GM21360 (cell line): Measurements from ENCODE around the gene MED12.

Experiments
- ATAC-seq: cut with Tn5 transposase; IDR thresholded peaks from one replicate; pipeline ENCODE4 v1.9.1; 2021; ENCODE audit warnings: mild to moderate bottlenecking, moderate library complexity; ENCODE audit not compliant: unreplicated experiment

The MED12 gene

DNA sequence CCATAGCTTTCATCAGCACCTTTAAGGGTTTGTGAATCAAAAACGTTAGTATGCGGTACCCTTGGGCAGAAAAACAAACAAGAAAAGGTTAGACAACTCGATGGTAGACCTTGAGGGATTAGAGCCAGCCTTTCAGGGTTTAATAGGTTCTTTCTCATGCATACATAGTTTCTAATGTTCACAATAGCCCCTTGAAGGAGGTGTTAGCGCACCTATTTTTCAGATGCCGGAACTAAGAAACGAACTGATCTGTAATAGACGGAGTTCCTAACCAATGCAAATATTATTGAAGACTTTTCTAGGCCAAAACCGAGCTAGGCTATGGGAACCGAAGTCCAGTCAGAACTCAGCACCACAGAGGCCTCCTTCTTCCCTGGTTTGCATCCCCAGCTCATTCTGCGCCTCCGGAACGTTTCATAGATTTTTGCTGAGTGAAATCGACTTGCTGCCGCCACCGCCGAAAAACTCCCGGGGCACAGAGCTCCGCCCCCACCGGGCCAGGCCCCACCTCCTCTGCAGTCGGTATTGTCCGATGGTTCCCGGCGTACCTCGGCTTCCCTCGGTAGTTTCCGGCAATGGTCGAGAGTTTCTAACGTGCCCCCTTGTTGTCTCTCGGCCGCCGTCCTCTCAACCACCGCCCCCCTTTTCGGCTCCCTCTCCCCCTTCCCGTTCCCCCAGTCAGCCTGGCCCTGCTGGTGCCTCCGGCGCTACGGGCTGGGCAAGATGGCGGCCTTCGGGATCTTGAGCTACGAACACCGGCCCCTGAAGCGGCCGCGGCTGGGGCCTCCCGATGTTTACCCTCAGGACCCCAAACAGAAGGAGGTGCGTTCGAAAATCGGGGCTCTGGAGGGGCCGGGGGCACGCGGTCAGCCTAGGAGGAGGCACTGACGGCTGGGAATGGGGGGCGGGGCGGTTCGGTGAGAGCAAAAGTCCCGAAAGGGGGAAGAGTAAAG, at the start of gene MED12:
Gene MED12, plus strand, starts transcription at position 565 of the 953 bp plus-strand sequence. Its CDS starts 159 bp downstream, at position 724.
- ATAC-seq = peak; percentile 87

DNA sequence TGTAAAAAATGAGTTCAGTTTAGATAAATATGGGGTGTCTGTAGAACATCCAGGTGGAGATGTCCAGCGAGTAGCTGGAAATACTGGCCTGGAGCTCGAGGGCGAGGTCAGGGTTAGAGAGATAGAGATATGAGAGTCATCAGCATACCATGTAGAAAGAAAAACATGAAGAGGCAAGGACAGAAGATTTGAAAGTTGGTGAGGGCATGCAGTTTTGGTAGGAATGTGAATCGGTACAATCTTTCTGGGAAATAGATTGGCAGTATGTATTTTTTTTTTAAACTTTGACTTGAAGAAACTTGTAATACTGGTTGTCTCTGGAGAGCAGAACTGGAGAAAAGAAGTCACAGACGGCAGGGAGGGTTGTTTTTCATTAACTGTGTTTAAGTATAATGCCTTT, 47.9 kb upstream of the MED12 start:
- ATAC-seq = no peak

DNA sequence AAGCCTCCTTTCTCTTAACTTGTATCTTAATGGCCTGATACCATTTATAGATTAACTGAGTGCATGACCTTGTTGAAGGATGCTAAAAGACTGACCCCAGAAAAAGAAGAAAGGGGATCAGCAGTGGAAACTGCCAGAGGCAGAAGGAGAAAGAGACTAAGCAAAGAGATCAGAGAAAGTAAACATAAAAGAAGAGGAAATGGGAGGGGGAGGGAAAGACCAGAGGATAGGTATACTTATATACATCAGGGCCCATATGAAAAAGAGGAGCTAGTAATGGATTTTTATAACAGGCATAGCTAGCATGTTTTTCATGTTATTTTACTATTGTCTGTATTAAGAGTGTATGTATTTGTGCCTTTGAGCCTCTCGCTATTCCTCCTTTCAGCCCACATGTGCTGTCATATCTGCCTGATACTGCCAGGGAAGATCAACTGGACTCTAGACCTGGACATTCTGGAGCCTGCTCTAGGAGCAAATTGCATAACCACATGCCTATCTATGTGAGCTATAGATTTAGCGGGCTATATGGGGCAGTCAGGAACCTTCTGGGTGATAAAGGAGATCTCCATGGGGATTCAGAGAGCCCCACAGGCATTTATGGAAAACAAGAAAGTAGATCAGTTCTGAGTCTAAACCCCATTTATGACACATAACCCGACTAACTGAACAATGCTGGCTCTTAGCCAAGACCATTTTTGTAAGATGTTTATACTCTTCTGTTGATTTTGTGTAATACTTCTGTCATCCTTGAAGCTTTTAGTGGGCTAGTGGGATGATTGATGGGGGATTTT, 36.9 kb upstream of the MED12 start:
- no peak for ATAC-seq

DNA sequence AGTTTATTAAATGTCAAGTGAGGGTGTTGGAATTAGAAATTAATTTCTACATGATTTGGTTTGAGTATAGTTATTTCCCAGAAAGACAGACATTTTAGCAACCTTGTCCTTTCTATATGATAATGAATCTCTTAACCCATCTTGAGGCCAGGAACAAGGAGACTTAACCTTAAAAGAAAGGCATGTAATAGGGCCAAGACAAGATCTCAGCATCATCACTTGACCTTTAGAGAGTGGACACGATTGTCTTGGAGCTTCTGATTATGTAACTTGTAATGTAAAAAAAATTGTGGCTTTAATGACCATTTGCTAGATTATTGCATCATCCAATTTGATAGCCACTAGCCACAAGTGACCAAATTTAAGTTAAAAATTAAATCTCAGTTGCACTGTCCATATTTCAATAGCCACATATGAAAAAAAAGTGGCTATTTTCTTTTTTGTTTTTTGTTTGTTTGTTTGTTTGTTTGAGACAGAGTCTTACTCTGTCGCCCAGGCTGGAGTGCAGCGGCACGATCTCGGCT, 36.2 kb upstream of the MED12 start:
- ATAC-seq = no peak

DNA sequence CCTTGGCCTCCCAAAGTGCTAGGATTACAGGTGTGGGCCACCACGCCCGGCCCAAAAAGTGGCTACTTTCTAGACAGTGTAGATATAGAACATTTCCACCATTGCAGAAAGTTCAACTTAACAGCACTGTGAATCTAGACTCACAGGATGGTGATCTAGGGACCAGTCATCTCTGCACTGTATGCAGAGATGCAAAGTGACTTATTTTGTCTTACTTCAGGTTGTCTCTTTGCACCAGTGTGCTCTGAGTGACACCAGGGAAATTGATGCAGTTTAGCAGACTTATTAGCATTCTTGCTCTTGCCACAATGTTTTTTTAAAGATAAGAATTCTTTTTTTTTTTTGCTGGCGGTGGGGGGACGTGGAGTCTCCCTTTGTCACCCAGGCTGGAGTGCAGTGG, 35.6 kb upstream of the MED12 start:
- ATAC-seq = no peak

DNA sequence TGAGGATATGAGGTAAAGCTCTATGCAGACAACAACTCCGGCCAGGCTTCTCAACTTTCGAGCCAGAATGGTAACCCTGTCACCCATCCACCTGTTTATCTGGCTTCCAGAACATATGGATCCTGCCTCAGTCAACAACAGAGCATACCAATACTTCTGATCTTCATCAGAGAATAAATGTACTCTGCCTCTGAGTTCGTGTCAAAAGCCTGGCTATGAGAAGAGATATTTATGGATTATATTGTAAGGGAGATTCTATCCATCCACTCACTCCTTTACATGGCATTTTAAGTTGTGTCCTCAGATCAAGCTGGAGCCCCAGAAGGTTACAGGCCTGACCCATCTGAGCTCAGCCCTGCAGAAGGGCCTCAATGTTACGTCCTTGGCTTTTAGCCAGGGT, 32.5 kb upstream of the MED12 start:
- no peak for ATAC-seq

DNA sequence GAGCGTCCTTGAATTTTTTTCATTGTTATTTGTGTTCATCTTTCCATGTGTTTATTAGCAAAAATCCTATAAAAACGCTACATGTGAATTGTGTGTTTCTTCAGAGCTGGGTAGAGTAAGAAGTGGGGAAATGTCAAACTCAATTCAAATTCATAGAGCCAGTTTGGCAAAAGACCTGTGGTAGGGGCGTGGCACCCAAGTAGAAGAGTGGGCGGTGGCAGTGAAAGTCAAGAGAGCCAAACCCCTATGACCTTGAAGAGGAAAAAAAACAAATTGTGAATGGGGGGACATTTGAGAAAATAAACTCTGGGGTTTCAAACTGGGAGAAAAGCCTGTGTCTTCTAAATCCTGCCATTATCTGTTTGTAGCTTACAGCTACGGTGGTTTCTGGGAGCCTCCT, 27.1 kb upstream of the MED12 start:
- ATAC-seq = no peak

DNA sequence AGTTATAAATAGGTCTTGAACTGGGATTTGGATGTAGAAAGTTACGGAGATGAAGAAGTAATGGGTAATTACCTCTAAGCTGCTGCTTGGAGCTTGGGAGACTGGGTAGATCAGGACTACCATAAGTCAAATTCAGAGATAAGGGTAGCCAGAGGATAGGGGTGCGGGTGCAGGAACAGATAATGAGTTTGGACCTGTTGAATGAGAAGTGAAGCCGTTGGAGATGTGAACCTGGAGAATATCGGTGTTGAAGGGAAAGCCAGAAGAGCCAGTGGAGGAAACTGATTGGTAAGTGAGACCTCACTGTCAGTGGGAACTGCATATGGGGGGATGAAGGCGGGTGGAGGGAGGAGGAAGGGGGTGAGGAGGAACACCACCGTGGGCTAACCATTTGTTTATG, 23.4 kb upstream of the MED12 start:
- ATAC-seq = no peak

DNA sequence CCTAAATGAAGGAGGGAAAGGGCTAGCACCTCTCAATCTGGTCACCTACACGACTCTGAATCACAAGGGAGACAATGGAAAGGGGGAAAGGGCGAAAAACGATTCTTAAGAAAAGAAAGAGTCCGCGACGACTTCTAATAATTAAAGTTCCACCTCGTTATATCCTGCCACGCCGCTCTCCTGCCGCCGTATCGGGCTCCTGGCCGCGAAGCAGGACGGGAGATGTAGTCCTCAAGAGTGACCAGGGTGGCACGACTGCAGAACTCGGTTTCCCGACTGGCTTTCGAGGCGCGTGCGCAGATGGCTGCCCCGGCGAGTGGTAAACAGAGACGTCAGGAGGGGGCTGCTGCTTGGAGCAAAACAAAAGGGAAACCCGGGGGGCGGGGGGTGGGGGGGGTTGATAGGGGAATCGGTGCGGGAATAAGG, 22.8 kb upstream of the MED12 start, which contains the start of gene FOXO4:
Gene FOXO4, plus strand, starts transcription at position 297 of the 426 bp plus-strand sequence. CDS start 678 bp downstream, outside the sequence.
- peak; percentile 74 for ATAC-seq

DNA sequence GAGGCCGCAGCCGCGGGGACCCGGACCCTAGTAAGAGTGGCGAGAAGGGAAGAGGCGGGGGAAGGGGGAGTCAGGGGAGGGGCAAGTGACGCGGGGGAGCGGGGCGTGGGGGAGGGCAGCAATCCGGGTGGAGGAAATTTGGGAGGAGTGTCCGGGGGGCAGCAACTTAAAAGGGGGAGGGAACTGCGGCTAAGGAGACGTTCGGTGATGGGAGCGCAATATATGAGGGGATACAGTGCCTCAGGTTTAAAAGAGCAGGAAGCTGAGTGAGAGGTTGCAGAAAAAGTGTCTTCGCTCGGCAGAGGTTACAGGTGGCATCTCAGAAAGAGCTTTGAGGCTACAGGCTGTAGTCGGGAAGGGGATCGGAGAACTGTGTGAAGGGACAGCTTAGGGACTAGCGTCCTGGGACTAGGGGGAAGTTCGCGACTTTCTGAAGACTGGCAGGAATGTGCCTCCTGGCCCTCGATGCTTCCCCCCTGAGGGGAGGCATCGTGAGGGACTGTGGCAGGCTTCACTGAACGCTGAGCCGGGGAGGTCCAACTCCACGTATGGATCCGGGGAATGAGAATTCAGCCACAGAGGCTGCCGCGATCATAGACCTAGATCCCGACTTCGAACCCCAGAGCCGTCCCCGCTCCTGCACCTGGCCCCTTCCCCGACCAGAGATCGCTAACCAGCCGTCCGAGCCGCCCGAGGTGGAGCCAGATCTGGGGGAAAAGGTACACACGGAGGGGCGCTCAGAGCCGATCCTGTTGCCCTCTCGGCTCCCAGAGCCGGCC, 22.2 kb upstream of the MED12 start:
- ATAC-seq = peak; percentile 10

DNA sequence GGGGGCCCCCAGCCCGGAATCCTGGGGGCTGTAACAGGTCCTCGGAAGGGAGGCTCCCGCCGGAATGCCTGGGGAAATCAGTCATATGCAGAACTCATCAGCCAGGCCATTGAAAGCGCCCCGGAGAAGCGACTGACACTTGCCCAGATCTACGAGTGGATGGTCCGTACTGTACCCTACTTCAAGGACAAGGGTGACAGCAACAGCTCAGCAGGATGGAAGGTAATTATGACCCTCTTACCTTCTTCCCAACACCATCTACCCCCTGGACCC, 21.7 kb upstream of the MED12 start:
- ATAC-seq = no peak

DNA sequence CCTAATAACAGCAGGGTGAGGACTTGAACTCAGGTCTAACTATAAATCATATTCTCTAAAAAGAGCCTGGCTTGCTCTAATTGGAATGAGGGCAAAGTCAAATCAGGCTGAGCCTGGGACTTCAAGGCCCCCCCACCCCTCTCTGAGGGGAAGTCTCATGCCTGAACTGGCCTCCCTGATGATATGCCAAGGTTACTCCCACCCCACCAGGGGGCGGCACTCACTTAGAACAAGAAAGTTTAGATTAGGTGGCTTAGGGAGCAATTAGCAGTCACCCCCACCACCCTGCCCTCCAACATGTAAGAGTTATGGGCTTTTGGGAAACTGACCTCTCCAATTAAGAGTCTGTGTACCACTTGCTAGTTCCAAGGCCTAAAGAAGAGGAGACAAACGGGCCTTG, 20.1 kb upstream of the MED12 start:
- no peak for ATAC-seq

DNA sequence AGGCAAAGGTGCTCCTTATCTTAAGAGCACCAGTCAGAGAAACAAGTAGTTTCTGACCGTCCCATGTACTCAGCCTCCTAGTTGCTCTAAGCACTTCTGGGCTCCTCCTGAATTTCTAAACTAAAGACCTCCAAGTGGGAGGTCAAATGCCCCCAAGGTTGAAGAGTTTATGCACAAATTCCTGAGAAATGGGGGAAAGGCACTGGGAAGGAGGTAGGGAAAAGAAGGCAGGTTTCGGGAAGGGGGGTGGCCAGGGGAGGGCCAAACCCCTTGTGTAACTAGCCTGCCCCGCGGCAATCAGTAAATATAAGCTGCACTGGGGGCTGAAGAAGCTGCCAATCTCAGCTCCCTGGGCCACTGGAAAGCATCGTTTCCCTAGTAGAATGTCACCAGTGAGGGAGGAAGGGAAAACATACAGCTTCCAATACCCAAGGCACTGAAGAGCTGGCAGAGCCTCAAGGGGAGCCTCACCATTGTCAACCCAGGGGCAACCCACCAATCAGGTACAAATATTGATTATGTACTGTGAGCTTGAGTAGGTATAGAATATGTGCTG, 19.4 kb upstream of the MED12 start:
- ATAC-seq = no peak

DNA sequence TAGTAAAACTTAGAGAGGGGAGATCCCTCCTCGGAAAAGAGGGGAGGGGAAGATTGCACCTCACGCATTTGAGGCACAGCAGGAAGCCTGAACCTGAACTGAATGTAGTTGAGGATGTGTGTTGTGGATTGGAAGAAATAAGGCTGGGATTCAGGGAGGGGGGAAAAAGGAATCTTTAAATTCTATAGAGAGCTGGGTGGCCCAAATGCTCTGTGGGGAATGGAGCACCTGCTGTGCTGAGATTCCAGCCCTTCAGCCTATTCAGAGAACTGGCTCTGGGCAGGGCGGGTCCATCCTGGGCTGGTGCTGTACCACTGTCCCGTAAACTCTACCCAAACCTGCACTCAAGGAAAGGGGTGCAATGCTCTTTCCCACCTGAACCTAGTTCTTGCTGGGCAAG, 18.7 kb upstream of the MED12 start:
- no peak for ATAC-seq

DNA sequence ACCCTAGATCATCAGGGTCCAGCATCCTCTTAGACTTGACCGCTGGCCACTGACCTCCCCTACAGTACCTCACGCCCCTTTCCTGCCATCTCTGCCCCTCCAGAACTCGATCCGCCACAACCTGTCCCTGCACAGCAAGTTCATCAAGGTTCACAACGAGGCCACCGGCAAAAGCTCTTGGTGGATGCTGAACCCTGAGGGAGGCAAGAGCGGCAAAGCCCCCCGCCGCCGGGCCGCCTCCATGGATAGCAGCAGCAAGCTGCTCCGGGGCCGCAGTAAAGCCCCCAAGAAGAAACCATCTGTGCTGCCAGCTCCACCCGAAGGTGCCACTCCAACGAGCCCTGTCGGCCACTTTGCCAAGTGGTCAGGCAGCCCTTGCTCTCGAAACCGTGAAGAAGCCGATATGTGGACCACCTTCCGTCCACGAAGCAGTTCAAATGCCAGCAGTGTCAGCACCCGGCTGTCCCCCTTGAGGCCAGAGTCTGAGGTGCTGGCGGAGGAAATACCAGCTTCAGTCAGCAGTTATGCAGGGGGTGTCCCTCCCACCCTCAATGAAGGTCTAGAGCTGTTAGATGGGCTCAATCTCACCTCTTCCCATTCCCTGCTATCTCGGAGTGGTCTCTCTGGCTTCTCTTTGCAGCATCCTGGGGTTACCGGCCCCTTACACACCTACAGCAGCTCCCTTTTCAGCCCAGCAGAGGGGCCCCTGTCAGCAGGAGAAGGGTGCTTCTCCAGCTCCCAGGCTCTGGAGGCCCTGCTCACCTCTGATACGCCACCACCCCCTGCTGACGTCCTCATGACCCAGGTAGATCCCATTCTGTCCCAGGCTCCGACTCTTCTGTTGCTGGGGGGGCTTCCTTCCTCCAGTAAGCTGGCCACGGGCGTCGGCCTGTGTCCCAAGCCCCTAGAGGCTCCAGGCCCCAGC, 17.6 kb upstream of the MED12 start:
- no peak for ATAC-seq

DNA sequence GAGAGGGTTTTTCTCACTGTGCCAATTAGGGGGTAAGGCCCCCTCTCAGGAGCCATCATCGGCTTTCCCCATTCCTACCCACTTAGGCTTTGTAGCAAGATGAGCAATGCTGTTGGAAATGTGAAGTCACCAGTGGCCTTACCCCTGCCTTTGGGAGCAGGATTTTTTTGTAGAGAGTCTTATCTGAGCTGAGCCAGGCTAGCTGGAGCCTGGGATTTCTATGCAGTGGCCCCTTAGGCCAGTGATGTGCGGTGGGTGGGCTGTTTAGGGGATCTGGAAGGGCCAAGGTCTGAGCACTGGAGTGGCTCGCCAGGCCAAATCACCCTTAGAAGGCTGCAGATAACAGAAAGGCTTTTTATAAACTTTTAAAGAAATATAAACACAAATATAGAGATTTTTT, 16.1 kb upstream of the MED12 start:
- no peak for ATAC-seq

DNA sequence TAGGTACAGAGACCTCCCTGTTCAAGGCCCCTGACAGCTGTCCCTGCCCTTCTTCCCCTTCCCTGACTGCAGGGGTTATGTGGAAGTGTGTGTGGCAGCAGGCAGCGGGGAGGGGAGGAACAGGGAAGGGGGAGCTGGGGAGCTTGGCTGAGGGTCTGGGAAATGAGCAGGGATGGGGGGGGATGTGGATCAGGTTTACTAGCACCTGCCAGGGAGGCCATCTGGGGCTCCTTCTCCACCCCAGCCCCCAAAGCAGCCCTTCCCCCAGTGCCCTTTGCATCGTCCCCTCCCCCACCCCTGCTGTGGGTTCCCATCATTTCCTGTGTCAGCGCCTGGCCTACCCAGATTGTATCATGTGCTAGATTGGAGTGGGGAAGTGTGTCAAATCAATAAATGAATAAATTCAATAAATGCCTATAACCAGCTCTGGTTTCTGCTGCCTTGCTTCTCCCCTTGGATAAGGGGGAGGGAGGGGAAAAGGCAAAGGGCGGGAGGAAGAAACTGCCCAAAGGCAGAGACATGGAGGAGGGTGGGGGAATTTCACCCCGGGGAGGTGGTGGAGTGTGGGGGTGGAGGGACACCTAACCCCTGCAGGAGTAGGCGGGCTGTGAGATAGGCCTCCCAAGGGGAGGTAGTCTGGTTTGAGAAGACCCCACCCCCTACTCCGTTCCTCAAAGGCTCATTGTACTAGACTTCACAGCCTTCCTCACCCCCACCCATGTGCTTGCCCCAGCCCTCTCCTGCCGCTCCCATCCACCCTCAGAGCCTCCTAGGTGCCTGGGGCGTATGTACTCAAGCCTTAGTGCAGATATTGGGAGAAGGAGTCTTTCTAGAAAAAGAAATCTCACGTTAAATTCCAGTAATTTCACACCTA, 15.0 kb upstream of the MED12 start:
- ATAC-seq = no peak

DNA sequence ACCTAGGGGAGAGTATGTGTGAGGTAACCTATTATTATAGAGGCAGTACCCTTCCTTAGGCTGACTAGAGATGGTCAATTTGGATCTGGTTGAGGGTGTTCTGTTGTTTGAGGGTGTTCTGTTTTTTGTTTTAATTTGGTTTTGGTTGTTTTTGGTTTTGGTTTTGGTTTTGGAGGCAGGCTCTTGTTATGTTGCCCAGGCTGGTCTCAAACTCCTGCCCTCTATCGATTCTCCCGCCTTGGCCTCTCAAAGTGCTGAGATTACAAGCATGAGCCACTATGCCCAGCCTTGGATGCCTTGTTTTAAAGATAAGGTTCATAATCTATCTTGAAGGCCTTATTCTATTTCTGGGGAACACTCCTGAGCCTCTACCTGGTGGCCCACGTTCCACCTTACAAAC, 12.8 kb upstream of the MED12 start:
- no peak for ATAC-seq

DNA sequence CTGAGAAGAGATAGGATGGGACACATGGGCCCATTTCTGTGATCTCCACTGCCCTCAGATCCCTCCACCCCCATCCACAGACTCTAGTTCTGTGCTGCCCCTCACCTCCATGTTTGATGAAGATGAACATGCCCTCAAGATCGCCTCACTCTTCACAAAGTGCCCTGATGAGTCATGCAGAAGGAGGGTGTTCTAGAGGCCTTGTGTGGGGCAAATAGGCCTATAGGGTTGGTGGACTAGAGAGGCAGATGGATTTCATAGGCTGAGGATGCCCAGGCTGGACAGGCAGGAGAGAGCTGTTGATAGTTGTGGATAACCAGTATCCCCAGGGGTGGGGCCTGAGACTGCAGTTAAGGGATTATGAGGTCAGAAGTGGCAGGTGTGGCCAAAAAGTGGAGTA, 12.0 kb upstream of the MED12 start, which contains the start of gene CXorf65:
Gene CXorf65, minus strand, starts transcription at position 314 of the 400 bp plus-strand sequence. Its CDS starts 184 bp downstream, at position 130.
- no peak for ATAC-seq
